GM18507 (cell line): ENCODE results near the gene ITGB2.

Experiments used
- DNase-seq: peaks from one replicate; pipeline ENCODE4 v3.0.0; 2011; ENCODE audit warnings: low read depth; ENCODE audit not compliant: insufficient read length; ENCODE audit errors: extremely low spot score
- FAIRE-seq: peaks from 2 replicates; lab custom pipeline; 2011; peaks lifted over from hg19 to GRCh38; lab: Jason Lieb, UNC

Gene ITGB2

DNA sequence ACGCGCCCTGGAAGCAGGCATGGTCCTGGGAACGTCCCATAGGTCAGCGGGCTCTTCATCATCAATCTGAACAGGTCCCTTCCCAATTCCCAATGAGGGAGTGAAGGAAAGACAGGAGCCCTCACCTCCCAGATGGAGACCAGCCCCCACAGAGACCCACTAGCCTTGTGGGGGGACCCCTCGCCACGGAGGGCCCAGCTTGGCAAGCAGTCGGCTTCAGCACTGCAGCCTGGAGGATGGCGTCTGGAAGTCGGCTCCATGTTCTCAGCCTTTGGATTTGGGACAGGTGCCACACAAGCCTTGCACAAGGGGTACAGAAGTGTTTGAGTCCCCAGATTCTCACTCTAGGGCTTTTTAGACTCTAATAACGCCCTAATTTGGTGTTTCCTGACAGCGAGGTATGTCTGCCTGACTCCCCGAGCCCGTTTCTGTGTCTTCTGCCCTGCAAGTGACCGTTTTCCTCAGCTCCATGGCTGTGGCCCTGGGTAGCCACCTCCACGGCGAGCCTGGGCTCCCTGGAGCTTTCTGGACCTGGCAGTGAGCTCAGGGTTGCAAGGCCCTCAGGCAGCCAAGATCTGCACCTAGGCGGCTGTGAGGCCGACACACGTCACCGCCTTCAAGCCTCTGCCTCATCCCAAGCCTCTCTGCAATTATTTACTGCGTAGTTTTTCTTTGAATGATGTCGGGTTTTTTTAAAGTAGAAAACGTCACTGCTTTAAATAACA is 77.8 kb downstream of the ITGB2 start:
- DNase-seq (no peak), FAIRE-seq (no peak)

GRCh38 chr21:44842087-44842486 is 78.6 kb downstream of the ITGB2 start:
- DNase-seq (no peak), FAIRE-seq (no peak)

GRCh38 chr21:44840771-44841170 is 79.9 kb downstream of the ITGB2 start:
- FAIRE-seq (no peak), DNase-seq (no peak)

DNA sequence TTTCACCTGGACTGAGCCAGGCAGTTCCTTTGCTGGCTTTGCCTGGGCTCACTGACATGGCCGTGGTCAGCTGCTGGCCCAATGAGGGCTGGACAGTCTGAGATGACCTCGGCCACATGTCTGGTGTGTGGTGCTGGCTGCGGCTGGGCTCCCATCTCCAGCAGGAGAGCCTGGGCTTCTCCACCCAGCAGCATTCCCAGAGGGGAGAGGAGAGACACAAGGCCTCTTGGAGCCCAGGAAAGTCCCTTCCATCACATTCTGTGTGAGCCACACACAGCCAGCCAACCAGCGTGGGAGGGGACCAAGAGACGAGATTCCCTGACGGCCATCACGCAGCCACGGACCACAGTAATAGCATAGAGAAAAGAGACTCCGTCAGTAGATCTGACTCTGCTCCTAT is 81.7 kb downstream of the ITGB2 start:
- FAIRE-seq = no peak
- DNase-seq = no peak

- FAIRE-seq (no peak), DNase-seq (no peak)
Observed at GRCh38 chr21:44838039-44838895, 82.4 kb downstream of the ITGB2 start.

- no peak for FAIRE-seq
- no peak for DNase-seq
Observed at GRCh38 chr21:44837537-44837936, 83.2 kb downstream of the ITGB2 start.

DNA sequence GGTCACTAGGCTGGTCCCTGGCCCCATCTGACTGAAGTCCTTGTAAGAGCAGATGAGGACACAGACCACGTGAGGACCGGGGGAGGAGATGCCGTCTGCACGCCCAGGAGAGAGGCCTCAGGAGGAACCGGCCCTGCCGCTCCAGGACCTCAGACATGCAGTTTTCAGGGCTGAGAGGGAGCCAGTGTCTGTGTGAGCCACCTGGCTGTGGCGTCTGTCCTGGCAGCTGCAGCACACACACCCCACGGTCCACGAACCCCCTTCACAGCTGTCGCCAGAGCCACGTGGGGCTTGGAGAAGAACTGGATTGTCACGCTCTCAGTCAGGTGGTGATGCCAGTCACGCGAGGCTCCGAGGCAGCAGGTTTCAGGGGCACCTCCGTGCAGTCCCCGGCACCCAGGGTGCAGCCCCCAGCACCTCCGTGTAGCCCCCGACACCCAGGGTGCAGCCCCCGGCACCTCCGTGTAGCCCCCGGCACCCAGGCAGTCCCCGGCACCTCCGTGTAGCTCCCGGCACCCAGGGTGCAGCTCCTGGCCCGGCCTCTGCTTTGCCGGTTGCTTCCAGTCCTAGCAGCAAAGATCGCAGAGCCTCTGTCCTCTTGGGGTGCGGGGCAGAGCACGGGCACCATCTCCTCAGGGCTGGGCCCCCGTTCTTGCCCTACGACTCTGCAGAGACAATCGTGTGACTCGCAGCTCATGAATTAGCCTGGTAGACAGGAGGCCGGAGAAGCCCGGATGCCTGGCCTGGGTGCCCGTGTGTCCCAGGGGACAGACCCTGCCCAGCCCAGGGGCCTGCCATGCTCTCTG is 83.8 kb downstream of the ITGB2 start:
- DNase-seq (no peak), FAIRE-seq (no peak)

- DNase-seq = no peak
- no peak for FAIRE-seq
Observed at GRCh38 chr21:44836349-44836665, 84.4 kb downstream of the ITGB2 start.
